GM18873 (cell line): ENCODE results near the gene TOGARAM2.
"Not testable (repeated sequence)": the region's sequence is repeated elsewhere in the genome, so short reads cannot be mapped to it uniquely, and the experiment has no call there.

Experiments
- ATAC-seq: cut with Tn5 transposase; IDR thresholded peaks from one replicate; pipeline ENCODE4 v1.9.1; 2021; ENCODE audit warnings: mild to moderate bottlenecking, moderate library complexity, moderate number of reproducible peaks; ENCODE audit not compliant: unreplicated experiment, low FRiP score

Gene TOGARAM2

GRCh38 chr2:28976584-28976983 is 4.5 kb upstream of the TOGARAM2 start:
- no peak for ATAC-seq

- ATAC-seq, result no peak
These were observed 3.8 kb upstream of the TOGARAM2 start for GRCh38 chr2:28977176-28977875.

- ATAC-seq, result not testable (repeated sequence)
These were observed 3.1 kb upstream of the TOGARAM2 start for GRCh38 chr2:28978001-28978400.

- ATAC-seq, result no peak
These were observed 2.5 kb upstream of the TOGARAM2 start for GRCh38 chr2:28978606-28979005.

GRCh38 chr2:28979041-28979440 is 2.1 kb upstream of the TOGARAM2 start:
- ATAC-seq, result no peak

- ATAC-seq, result no peak
These were observed 1.3 kb upstream of the TOGARAM2 start for GRCh38 chr2:28979576-28980366.

- ATAC-seq, result no peak
These were observed 606 bp upstream of the TOGARAM2 start for GRCh38 chr2:28980368-28981015.

- ATAC-seq, result no peak
These were observed 700 bp downstream of the TOGARAM2 start for GRCh38 chr2:28981620-28982376.

- no peak for ATAC-seq
These were observed 1.4 kb downstream of the TOGARAM2 start for GRCh38 chr2:28982381-28982950.

- no peak for ATAC-seq
These were observed 5.3 kb downstream of the TOGARAM2 start for GRCh38 chr2:28986429-28986828.

GRCh38 chr2:28989973-28990372 is 8.9 kb downstream of the TOGARAM2 start:
- ATAC-seq, result no peak

- no peak for ATAC-seq
These were observed 9.3 kb downstream of the TOGARAM2 start for GRCh38 chr2:28990445-28990844.

GRCh38 chr2:28991021-28991420 is 9.9 kb downstream of the TOGARAM2 start:
- ATAC-seq, result no peak

GRCh38 chr2:28991460-28991859 is 10.4 kb downstream of the TOGARAM2 start:
- no peak for ATAC-seq

GRCh38 chr2:28993206-28993960 is 12.3 kb downstream of the TOGARAM2 start:
- no peak for ATAC-seq

- no peak for ATAC-seq
These were observed 13.0 kb downstream of the TOGARAM2 start for GRCh38 chr2:28994074-28994473.

GRCh38 chr2:28994679-28995078 is 13.6 kb downstream of the TOGARAM2 start:
- no peak for ATAC-seq

GRCh38 chr2:28995765-28996750 is 15.0 kb downstream of the TOGARAM2 start:
- ATAC-seq, result no peak
